Natural killer cell (primary cell): Measurements from ENCODE around the gene JAKMIP1. TPM values are rescaled to one million over a fixed set of nuclear protein-coding genes. Genes with fewer than 3 reads are reported as not detected.

Experiments
- ATAC-seq, 3 donors: fragments of 150-1000 bp in 2 of 3; fragments of 200-7000 bp in 1 of 3; cut with Tn5 transposase; 1 replicate in 1 of 3; 2 replicates in 2 of 3; pipeline ENCODE4 v1.10.0; 2021; ENCODE audit warnings: mild to moderate bottlenecking in 2 of 3, moderate library complexity in 2 of 3
- DNase-seq, 2 donors: peaks; one replicate each; pipeline versions ENCODE4 v3.0.0 to v3.0.0-alpha.2; 2013 to 2021; ENCODE audit warnings: mixed read lengths in 1 of 2
- H3K27ac ChIP-seq: one replicate; pipeline ENCODE4 v1.5.1; 2013; ENCODE audit warnings: mild to moderate bottlenecking, low read length
- H3K27me3 ChIP-seq: one replicate; pipeline ENCODE4 v1.6.1; 2013; ENCODE audit warnings: low read length; ENCODE audit not compliant: control insufficient read depth, insufficient read depth
- H3K36me3 ChIP-seq: one replicate; pipeline ENCODE4 v1.6.1; 2013; ENCODE audit warnings: low read length; ENCODE audit not compliant: control insufficient read depth, insufficient read depth
- H3K4me1 ChIP-seq: one replicate; pipeline ENCODE4 v1.6.1; 2013; ENCODE audit warnings: low read length; ENCODE audit not compliant: control insufficient read depth, insufficient read depth
- H3K4me3 ChIP-seq: one replicate; pipeline ENCODE4 v1.5.1; 2013; ENCODE audit warnings: low read length
- H3K9me3 ChIP-seq: one replicate; pipeline ENCODE4 v1.6.1; 2013; ENCODE audit warnings: low read length; ENCODE audit not compliant: control insufficient read depth, insufficient read depth
- H3K27ac Mint-ChIP-seq, 2 donors: one replicate each; pipeline ENCODE4 v1.8.0; 2022; ENCODE audit warnings: mild to moderate bottlenecking in 2 of 2, mixed read lengths in 2 of 2, moderate library complexity in 1 of 2
- H3K27me3 Mint-ChIP-seq, 2 donors: one replicate each; pipeline ENCODE4 v1.8.0; 2022; ENCODE audit warnings: low read depth in 2 of 2, mixed read lengths in 2 of 2
- H3K36me3 Mint-ChIP-seq: one replicate; pipeline ENCODE4 v1.8.0; 2022; ENCODE audit warnings: mixed read lengths
- H3K4me1 Mint-ChIP-seq, 2 donors: one replicate each; pipeline ENCODE4 v1.8.0; 2022; ENCODE audit warnings: mixed read lengths in 2 of 2
- H3K4me3 Mint-ChIP-seq: one replicate; pipeline ENCODE4 v1.8.0; 2022; ENCODE audit warnings: mild to moderate bottlenecking, moderate library complexity, mixed read lengths
- H3K9me3 Mint-ChIP-seq, 2 donors: one replicate each; pipeline ENCODE4 v1.8.0; 2022; ENCODE audit warnings: mixed read lengths in 2 of 2
- WGBS: methylation state at CpG from one replicate; pipeline ENCODE4 v1.1.7; 2013; ENCODE audit warnings: missing lambda C conversion rate; ENCODE audit not compliant: insufficient coverage; 5-methylcytosine and 5-hydroxymethylcytosine counted together
- intact Hi-C: fragments of 100-400 bp; cut with micrococcal nuclease; formaldehyde crosslinking; loops from one replicate; pipeline ENCODE4 v1.14.2; 2022
- total RNA-seq, 4 donors: library from RNA; stranded (reverse); fragments of 120-200 nt in 1 of 4; gene quantifications; one replicate each; pipeline versions ENCODE4 v1.2.3 to v1.2.4, GENCODE V29; 2013 to 2022
- TF ChIP-seq, protein P1 (sequence below): fragments of 200-600 bp; IDR thresholded peaks from one replicate; pipeline ENCODE4 v1.8.0; 2022; ENCODE audit warnings: antibody characterized with exemption

Gene JAKMIP1
- total RNA-seq, 3 donors from 2014 or later (not counting 1 experiment from before 2014, with no cell fraction given): 8.8 to 21.8 (median 16.4) TPM

DNA sequence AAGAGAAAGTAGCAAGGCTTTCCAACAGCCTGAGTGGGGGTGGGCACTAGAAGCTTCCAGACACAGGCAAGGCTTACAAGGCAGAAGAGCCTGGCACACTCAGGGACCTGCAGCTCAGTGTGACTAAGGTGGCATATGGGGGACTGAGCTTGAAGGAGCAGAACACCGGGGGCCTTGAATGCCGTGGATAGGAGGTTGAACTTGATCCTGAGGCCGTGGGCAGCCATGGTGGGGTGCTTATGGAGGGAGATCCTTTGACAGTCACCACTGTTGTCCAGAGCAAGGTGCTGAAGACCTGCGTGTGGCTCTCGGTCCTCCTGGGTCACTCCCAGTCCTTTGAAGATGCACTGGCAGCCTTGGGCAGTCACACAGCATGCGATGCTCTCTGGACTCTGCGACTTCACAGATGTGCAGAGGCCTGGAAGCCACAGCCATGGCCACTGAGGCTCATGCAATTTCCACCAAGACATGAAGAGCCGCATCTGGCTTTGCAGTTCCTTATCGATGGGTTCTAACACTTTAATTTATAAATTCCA lies 200.5 kb downstream of the JAKMIP1 start:
- H3K36me3 ChIP-seq: no peaks in the 10 kb centered on the region
- no peaks in the 10 kb centered on the region for H3K9me3 Mint-ChIP-seq
- no peak overlapping the region for H3K27ac ChIP-seq
- no peak overlapping the region for H3K4me3 Mint-ChIP-seq
- ATAC-seq (no peak), DNase-seq (no peak)
- WGBS: 90% methylated on average over 9 of the region's 9 CpGs
- no peaks in the 10 kb centered on the region for H3K36me3 Mint-ChIP-seq
- no peaks in the 10 kb centered on the region for H3K27me3 Mint-ChIP-seq
- no peak overlapping the region for H3K27ac Mint-ChIP-seq
- no peaks in the 10 kb centered on the region for H3K4me1 ChIP-seq
- TF ChIP-seq, protein P1, sequence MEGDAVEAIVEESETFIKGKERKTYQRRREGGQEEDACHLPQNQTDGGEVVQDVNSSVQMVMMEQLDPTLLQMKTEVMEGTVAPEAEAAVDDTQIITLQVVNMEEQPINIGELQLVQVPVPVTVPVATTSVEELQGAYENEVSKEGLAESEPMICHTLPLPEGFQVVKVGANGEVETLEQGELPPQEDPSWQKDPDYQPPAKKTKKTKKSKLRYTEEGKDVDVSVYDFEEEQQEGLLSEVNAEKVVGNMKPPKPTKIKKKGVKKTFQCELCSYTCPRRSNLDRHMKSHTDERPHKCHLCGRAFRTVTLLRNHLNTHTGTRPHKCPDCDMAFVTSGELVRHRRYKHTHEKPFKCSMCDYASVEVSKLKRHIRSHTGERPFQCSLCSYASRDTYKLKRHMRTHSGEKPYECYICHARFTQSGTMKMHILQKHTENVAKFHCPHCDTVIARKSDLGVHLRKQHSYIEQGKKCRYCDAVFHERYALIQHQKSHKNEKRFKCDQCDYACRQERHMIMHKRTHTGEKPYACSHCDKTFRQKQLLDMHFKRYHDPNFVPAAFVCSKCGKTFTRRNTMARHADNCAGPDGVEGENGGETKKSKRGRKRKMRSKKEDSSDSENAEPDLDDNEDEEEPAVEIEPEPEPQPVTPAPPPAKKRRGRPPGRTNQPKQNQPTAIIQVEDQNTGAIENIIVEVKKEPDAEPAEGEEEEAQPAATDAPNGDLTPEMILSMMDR: no peak
- intact Hi-C loops: loop anchor here (1.0 kb wide), 1 partner anchor 327 kb away; no protein-coding TSS in a partner anchor
- no peaks in the 10 kb centered on the region for H3K27me3 ChIP-seq
- H3K4me1 Mint-ChIP-seq: peaks cover 0 to 5% of the 10 kb centered on the region in 2 donors
- no peak overlapping the region for H3K4me3 ChIP-seq
- H3K9me3 ChIP-seq: no peaks in the 10 kb centered on the region

GRCh38 chr4:5999356-5999755 lies 201.0 kb downstream of the JAKMIP1 start:
- Histone ChIP-seq H3K27me3 (no peaks in the 10 kb centered on the region), H3K4me3 (no peak overlapping the region), H3K9me3 (no peaks in the 10 kb centered on the region), H3K27ac (no peak overlapping the region), H3K4me1 (no peaks in the 10 kb centered on the region), H3K36me3 (no peaks in the 10 kb centered on the region)
- Mint-ChIP-seq H3K4me1 (peaks cover 0 to 5% of the 10 kb centered on the region in 2 donors), H3K9me3 (no peaks in the 10 kb centered on the region), H3K4me3 (no peak overlapping the region), H3K27me3 (no peaks in the 10 kb centered on the region), H3K27ac (no peak overlapping the region), H3K36me3 (no peaks in the 10 kb centered on the region)
- ATAC-seq: no peak
- TF ChIP-seq, protein P1: no peak
- DNase-seq: no peak
- 68% methylated on average over 6 of the region's 6 CpGs for WGBS
- intact Hi-C loops: loop anchor here (1.0 kb wide), 1 partner anchor 328 kb away; no protein-coding TSS in a partner anchor

DNA sequence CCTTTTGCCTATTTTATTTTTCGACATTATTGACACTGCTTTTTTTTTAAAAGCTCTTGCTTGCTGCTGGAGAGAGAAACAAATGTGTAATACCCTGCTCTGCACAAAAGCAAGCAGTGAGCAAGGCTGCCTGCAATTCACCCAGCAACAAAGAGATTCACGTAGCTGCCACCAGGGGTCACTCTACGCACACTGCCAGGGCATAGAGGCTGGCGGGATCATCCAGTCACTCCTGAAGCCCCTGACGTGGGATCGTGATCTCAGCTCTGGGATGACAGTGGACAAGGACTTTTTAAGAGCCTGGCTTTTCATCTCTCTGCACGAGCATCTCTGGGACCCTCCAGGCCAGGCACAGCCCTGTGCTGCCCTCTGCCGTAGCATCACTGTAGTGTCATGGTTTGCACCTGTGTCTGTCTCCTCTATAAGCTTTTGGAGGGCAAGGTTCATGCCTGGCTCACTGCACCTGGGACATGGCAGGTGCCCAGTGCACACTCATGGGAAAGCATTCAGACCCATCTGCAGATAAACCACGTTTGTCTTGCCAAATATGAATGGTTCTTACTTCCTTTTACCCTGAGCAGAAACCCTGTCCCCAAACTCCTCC lies 201.9 kb downstream of the JAKMIP1 start:
- no peaks in the 10 kb centered on the region for H3K9me3 Mint-ChIP-seq
- no peaks in the 10 kb centered on the region for H3K36me3 ChIP-seq
- no peaks in the 10 kb centered on the region for H3K4me1 ChIP-seq
- intact Hi-C loops: no loop called here
- 6% methylated on average over 9 of the region's 9 CpGs for WGBS
- H3K27me3 Mint-ChIP-seq: no peaks in the 10 kb centered on the region
- ATAC-seq (peak; percentile 34 to 73 (median 51)), DNase-seq (peak; percentile 29 to 72)
- H3K4me1 Mint-ChIP-seq: peaks cover 0 to 5% of the 10 kb centered on the region in 2 donors
- H3K9me3 ChIP-seq: no peaks in the 10 kb centered on the region
- H3K4me3 Mint-ChIP-seq: no peak overlapping the region
- no peaks in the 10 kb centered on the region for H3K27me3 ChIP-seq
- no peak overlapping the region for H3K4me3 ChIP-seq
- H3K36me3 Mint-ChIP-seq: no peaks in the 10 kb centered on the region
- H3K27ac Mint-ChIP-seq: no peak overlapping the region
- H3K27ac ChIP-seq: no peak overlapping the region
- TF ChIP-seq, protein P1: peak; percentile 83
